NCI-H526 (cell line): ENCODE results near the gene SHISA2.
A peak's percentile ranks its signal among the peaks of the same experiment; 100 is the strongest.

Source experiments
- DNase-seq, 2 experiments: peaks; one replicate each; lab custom pipeline; 2025; lab: John Stamatoyannopoulos, UW

Gene SHISA2

DNA sequence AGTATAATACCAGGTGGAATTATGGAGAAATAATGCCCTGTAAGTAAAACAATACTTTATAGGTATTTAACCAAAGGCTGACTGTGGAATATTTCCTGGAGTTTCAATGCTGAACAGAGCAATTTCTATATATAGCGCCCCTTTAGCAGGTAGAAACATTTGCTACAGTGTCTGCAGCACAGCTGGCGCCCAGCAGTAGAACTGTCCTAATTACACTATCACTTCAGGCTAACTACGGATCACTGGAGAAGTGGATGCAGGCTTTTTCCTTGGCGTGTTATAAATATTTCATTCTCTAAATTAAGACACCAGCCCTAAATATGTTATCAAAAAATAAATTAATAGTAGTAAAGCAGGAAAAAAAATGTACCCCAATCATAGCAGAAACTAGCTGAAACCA lies 3.1 kb downstream of the SHISA2 start:
- DNase-seq = peak in 1 of 2 experiments; percentile 18

DNA sequence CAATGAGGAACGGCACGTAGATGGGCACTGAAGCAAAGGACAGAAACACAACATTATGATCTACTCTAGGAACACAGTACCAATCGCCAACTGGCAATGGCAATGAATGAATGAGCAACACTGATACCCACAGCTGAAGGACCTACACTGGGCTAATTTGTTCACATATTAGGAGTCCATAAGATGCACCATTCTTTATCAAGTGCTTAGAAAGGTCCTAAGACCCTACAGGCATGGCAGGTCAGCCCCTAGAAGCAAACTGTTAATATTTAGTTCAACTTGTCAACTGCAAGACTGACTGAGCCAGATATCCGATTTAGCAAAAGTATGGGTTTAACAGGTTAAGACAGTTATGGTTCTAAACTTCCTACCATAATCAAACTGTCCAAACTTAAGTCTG lies 4.8 kb downstream of the SHISA2 start:
- no peak for DNase-seq

DNA sequence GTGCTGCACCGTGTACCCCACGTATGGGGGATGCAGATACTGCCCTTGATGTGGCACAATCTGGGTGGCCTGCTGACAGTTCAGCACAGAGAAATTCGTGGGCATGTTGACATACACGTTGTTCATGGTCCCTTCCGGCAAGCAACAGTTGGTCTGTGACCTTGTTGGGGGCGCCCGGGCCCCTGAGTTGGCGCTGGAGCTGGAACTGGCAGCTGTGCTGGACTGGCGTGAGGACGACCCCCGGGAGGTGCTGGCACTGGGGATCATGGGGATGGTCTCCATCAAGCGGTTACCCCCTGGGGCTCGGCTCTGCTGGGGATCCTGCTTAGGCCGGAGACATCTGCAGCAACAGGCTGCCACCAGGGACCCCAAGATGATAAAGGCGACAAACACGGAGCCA lies 5.2 kb downstream of the SHISA2 start:
- DNase-seq = no peak

DNA sequence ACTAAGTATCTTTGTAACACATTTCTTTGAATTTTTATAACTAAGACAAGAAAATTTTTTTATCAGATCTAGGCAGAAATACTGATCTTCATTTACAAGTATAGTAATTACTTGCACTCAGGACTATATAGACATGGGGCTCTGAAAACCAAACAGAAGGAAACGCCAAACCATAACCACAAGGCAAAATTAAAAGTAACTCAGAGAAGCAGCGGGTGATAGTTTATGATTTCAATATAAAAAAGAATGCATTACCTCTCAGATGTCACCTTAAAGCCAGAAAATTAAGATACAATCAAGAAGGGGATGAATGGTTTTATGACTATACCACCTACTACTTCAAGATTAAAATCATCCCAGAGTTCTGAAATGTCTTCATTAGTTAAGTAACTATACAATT lies 6.7 kb downstream of the SHISA2 start:
- DNase-seq = no peak

DNA sequence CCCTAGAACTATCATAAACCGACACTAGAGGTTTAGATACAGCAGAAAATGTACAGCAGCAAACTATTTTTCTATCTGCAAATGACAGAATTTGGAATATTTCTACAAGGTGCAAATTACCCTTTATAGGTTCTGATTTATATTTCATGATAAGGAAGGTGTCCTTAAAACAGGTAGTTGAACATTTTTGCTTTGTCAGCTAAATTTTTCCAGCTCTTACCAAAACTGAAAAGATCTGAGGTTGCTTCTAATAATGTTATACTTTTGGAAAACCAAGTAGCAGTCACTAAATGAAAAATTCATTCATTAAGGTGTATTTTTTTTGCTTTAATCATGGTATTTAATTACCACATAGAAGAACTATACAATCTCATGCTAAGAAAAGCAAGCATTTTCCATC lies 9.0 kb downstream of the SHISA2 start:
- DNase-seq = no peak

DNA sequence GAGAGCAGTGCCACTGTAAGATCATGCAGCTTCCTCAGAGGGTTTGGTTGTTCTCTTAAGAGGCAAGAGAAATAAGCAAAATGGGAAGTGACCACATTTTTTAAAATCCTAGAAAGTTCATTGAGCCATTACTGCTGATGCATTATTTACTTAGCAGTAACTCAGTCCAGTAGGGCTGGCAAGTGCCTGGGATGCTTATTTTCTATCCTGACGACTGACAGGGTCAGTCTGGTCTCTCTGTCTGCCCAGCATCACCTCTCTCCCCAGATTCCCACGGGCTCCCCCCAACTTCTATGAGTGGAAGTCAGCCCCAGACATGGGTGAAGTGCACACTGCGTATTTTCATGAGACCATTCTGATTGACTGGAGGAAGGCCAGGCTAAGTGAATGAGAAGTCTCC lies 10.4 kb downstream of the SHISA2 start:
- DNase-seq = no peak

DNA sequence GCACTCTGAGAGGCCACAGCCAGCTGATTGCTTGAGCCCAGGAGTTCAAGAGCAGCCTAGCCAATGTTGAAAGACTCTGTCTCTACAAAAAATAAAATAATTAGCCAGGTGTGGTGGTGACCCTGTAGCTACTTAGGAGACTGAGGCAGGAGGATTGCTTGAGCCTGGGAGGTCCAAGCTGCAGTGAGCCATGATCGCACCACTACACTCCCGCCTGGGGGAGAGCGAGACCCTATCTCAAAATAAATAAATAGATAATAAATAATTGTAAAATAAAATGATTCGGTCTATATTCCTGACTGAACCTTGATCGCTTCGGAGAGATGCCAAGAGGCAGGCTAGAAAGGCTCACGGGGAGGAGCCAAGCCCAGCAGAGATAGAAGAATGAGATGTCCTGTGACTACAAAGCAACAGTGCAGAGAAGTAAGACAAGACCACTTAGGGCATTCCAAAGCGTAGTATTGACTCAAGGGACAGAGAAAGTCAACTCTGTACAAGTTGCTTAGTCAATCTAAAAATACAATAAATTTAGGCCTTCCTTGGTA lies 12.8 kb downstream of the SHISA2 start:
- no peak for DNase-seq

DNA sequence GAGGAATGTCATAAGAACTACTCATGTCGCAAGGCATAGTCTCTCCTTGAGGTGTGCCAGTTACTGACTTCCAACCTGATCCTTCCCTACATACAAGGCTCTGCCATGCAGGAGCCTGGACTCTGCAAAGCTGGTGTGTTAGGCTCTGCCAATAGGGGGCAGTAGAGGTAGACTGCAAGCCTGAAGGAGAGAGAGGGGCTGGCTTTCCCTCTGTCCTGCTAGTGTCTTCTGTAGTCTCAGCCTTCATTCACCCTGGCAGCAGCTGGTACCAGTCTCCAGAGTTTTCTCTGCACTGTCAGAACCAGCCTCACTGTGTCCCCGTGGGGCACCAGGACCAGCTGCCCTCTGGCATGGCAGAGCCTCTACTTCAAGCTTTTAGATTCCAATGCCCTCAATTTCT lies 14.5 kb downstream of the SHISA2 start:
- DNase-seq = peak in 1 of 2 experiments; percentile 59

DNA sequence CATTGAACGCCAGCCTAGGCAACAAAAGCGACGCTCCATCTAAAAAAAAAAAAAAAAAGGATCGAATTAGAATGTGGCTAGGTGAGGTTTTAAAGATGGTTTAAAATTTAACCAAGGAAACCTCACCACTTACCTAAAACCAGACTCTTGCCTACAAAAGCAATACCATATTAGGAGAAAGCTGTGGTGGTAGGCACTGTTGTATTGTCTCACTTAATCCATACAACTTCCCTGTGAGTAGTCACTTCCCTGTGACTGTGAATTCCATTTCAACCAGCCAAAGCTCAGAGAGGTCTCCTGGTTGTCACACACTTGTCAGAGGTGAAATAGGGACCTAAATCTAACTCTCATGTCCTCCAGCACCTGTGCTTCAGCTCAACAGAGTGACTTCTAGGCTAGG lies 15.4 kb downstream of the SHISA2 start:
- no peak for DNase-seq

DNA sequence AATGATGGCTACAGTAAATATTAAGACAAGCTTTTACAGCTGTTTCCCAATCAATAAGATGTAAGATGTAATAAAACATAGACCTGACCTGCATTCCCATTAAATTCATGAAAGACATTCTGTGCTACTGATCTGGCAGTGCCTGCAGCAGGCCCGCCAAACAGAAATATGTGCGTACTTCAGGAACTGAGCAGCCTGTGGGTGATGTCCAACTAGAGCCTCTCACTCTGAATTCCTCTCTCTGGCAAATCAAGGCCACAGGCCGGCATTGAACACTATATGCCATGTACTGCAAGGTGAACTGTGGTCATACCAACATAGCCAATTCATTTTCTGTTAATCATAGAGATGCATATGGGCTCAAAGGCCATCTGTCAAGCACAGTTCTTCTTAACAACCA lies 17.8 kb downstream of the SHISA2 start:
- no peak for DNase-seq

DNA sequence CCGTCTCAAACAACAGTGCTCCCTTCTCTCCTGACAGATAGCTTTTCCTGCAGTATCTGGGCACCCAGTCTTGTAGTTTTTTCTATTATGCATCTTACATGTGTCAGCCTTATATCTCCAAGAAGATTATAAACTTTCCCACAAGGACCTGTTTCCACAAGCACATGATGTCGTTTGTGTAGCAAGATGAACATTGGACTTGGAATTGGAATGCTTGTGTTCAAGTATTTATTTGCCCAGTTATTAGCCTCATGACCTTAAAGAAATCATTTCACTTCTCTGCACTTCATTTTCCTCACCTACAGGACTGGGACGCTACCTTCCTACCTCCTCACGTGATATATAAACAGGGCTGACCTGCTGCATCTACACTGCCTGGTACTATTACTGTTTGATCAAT lies 21.5 kb downstream of the SHISA2 start:
- DNase-seq = no peak

DNA sequence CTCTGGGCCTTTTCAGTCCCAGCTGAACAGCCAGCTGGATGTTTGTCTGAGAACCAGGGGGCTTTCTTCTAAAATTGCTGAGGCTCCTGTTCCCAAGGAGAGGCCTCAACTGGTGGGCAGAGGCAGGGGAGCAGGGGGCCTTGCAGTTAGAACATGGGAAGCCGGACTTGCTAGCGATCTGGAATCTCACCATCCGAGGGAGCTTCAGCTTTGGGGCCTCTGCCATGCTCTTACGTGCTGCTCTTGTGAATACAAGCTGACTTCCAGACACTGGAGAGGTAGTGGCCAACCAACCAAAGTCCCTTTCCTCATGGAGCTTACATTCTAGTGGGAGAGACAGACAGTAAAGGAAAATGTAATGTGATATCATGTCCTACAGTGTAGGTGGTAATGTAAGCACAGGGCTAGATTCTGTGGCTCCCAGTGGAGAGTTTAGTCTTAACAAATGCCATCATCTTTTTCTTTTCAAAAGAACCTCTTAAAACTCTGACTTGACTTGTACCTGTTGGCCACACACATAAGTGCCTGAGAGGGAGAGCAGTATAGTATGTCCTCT lies 22.2 kb downstream of the SHISA2 start:
- no peak for DNase-seq

DNA sequence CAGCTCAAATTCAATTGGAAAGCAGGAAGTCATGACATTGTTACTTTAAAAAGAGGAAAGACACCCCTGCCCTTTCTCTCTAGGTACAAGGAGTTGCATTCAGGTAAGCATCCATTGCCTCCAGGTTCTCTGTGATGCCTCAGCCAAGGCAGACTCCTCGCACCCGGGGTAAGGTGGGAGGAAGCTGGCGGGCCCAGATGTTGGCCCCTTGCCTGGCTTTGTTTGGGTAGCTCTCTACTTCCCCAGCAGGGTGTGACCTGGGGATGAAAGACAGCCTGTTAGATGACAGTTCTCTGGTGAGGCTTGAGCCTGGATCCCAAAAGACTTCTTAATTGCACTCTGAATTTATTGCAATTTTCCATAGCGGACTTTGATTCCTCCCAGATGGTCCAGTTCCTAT lies 25.6 kb downstream of the SHISA2 start:
- no peak for DNase-seq

DNA sequence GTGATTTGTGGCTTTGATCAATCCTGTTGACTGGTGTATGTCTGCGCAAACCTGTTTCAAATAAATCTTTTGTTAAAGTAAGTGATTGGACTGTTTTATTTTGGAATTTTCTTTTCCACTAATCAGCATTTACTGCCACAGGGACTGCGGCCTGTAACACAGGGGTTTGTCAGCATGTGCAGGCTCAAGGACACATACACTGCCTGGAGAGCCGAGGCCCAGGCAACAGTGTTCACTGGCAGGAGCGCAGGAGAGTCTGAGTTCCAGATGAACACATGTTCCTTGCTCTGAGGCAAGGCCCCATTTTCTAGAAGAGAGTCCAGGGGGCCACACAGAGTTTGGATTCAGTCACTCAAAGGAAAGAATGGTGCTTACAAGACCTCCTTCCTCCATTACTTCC lies 26.0 kb downstream of the SHISA2 start:
- DNase-seq = no peak

DNA sequence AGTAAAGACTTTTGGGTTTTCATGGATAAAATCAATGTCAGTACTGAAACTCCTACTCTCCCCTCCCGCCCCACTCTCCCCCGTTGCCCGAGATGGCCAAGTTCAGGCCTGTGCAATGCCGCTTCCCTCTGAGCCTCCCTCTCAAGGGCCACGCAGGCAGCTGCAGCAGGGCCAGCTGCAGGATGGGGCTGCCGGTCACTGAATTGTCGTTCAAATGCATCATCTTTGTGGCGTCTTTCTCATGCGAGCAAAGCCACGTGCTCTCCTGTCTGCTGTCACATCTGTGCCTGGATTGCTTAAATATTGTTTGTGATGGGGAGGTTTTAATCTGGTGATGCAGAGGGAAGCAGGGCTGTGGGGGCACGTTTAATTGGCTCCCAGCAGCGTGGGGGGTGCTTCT lies 26.6 kb downstream of the SHISA2 start:
- no peak for DNase-seq

DNA sequence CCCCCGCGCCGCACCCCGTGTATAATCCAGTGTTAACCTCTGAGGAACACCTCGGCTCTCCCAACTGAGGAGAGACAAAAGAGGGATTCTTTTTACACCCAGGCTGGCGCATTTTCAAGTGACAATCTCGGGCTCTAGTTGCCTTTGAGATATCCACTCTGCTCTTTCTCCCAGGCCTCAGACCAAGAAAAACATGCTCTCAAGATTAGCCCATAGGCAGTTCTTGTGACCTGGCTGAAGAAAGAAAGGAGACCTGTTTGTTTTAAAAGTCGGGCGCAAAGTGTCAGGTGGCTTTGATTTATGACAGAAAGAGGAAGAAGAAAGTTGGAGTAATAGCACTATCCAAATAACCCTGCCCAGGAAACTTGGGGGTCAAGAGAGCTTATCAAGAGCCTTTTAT lies 27.3 kb downstream of the SHISA2 start:
- no peak for DNase-seq

DNA sequence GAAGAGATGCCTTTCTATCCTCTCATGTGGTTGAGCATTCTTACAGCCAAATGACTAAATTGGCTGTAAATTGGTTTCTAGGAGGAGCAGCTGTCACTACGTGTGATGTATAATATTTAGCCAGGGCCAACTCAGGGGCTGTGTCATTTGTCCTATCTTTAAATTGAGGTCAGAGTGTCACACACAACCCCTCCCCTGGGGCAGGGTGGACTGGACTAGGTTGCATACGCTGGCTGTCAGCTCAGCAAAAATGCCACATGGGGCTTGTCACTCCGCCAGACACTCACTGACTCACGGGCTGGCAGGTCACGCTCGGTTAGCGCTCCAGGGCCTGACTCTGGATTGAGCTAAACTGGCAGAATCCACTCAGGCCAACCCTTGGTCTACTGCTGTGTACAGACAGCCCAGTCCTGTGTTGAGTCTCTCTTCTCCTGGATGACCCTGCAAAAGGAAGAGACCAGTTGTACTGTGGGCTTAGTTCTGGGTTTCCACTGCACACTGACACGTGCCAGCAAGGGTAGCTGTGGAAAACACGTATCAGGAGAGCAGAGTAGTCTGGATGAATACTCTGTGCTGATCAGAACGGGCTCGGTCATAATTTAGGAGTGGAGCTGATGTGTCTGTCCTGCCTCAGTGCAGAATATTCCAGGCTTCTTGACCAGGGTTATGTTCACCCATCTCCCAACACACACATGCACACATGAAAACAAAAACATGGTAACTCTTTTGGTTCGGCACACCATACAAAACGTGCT lies 29.1 kb downstream of the SHISA2 start:
- peak in 1 of 2 experiments; percentile 13 for DNase-seq

DNA sequence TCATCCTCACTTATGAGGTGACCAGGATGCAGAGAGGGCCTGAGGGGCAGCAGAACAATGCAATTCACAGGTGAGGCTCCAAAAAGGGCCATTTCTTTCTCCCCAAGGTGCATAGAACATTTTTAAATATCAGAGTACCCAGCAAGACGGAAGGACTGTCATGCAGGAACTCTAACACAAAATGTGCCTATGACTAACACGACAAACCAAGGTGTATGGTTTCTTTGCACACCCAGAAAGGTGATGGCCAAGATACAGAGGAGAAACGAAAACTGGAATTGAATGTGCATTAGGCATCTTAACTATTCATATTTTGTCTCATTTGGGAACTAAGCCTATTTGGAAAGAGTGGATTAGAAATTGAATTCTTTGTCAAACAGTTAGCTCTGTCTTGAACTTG lies 29.9 kb downstream of the SHISA2 start:
- DNase-seq = no peak

DNA sequence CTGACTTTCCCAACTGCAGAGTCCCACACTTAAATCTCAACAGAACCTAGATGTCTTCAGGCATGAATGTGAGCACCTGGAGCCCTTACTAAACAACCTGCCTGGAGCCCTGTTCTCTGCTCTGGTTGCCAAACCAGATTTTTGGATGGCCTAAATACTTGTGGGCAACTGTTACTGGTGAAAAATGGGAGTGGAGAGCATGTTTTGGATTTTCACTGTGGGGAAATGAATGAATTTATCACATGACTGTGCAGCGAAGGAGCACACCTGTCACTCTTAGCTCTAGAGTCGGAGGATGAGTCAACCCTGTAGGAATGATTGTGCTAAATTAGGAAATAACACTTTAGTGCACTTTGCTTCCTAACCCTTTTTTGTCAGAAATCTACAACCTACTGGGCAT lies 30.3 kb downstream of the SHISA2 start:
- DNase-seq = no peak

DNA sequence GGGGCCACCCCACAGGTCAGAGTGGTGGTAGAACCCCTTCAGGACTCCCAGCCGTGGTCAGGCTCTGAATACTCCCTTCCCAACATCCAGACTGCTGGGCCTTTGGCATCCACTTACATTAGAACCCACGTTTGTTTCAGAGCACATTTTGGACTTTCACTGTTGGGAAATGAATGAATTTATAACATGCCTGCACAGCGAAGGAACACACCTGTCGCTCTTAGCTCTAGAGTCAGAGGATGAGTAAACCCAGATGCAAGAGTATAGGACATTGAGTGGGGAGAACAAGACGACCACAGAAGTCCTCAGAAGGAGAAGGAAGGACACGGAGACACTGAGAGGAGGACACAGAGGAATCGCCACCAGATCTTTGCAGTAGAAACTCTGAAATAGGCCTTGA lies 30.9 kb downstream of the SHISA2 start:
- no peak for DNase-seq

DNA sequence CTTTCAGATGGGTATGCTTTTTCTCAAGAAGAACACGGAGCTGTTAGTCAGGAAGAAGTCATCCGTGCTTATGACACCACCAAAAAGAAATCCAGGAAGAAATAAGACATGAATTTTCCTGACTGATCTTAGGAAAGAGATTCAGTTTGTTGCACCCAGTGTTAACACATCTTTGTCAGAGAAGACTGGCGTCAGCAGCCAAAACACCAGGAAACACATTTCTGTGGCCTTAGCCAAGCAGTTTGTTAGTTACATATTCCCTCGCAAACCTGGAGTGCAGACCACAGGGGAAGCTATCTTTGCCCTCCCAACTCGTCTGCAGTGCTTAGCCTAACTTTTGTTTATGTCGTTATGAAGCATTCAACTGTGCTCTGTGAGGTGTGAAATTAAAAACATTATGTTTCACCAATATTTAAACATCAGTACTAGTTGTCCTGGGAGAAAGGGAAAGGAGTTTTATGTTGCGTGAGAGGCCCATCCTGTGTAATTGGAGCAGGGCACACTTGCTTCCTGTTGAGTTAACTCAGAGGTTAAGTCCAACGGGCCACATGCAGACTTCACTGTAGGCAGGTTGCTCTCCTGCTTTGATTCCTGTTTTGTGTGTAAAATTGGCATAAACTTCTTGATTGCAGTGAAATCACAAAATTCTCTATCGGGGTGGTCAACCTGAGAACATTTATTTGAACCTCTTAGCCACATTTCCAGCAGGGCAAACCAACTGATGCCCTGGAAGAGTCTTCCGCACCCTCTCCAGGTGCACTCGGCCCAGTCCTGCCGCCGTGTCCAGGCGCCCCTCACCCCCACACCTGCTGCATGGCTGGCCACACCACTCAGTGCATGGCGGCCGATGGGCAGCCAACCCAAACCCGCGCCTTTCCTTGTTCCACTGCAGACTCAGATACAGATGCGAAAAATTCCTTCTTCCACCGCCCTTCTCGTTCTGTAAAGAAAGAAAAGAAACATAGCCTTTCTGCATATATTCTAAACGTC lies 31.6 kb downstream of the SHISA2 start:
- no peak for DNase-seq

DNA sequence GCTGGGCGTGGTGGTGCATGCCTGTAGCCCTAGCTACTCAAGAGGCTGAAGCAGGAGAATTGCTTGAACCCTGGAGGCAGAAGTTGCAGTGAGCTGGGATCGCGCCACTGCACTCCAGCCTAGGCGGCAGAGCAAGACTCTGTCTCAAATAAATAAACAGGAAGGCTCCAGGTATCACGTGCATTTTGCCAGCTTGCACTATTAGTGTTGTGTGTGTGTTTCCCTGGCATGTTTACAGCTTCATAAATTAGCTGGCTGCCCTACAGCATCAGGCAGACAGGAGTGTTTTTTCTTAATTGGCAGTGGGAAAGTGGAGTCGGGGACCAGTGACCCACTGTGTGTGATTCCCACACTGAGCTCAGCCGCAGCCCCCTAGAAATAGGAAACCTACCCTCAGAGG lies 32.6 kb downstream of the SHISA2 start:
- no peak for DNase-seq
